ENCODE measurements around the gene CNOT8.

CNOT8 gene

GRCh38 chr5:154844809-154845208, 13.6 kb upstream of the CNOT8 start:
- no peak for TF ChIP-seq CTCF (IDR thresholded peaks at IDR 0.05; ENCODE audit: low read depth, low read length, missing control alignments)
- no peak overlapping the region for H3K4me3 ChIP-seq (ENCODE audit: low read depth, low read length)
- no peak for DNase-seq (ENCODE audit: low read depth)

GRCh38 chr5:154849264-154849785, 9.1 kb upstream of the CNOT8 start:
- TF ChIP-seq CTCF (IDR thresholded peaks at IDR 0.05; ENCODE audit: low read depth, low read length, missing control alignments), result no peak
- H3K4me3 ChIP-seq (ENCODE audit: low read depth, low read length), result no peak overlapping the region
- no peak for DNase-seq (ENCODE audit: low read depth)

GRCh38 chr5:154849791-154850201, 8.6 kb upstream of the CNOT8 start:
- H3K4me3 ChIP-seq (ENCODE audit: low read depth, low read length), result no peak overlapping the region
- no peak for DNase-seq (ENCODE audit: low read depth)
- TF ChIP-seq CTCF (IDR thresholded peaks at IDR 0.05; ENCODE audit: low read depth, low read length, missing control alignments), result no peak

GRCh38 chr5:154850255-154851062, 8.0 kb upstream of the CNOT8 start, which contains the start of gene FAXDC2:
TSS of gene FAXDC2 (minus strand) at chr5:154850603. CDS start at chr5:154838178, 12,425 bp downstream.
- H3K4me3 ChIP-seq (ENCODE audit: low read depth, low read length), result no peak within 1 kb of the TSS
- no peak for DNase-seq (ENCODE audit: low read depth)
- TF ChIP-seq CTCF (IDR thresholded peaks at IDR 0.05; ENCODE audit: low read depth, low read length, missing control alignments), result no peak

- no peak for TF ChIP-seq CTCF (IDR thresholded peaks at IDR 0.05; ENCODE audit: low read depth, low read length, missing control alignments)
- no peak for DNase-seq (ENCODE audit: low read depth)
- no peak overlapping the region for H3K4me3 ChIP-seq (ENCODE audit: low read depth, low read length)
These were observed 7.1 kb upstream of the CNOT8 start for GRCh38 chr5:154851351-154851750.

GRCh38 chr5:154857530-154858296, 714 bp upstream of the CNOT8 start:
- DNase-seq (ENCODE audit: low read depth), result peak; percentile 65
- H3K4me3 ChIP-seq (ENCODE audit: low read depth, low read length), result peak overlapping the region; percentile 89
- no peak for TF ChIP-seq CTCF (IDR thresholded peaks at IDR 0.05; ENCODE audit: low read depth, low read length, missing control alignments)
